GM23338 (cell line): ENCODE results near the gene CIAO3. TPM values are rescaled to one million over a fixed set of nuclear protein-coding genes. Genes with fewer than 3 reads are reported as not detected.

Experiments used
- ATAC-seq: fragments of 200-7000 bp; cut with Tn5 transposase; 3 replicates; pipeline ENCODE4 v1.9.1; 2020
- DNase-seq: peaks from one replicate; pipeline ENCODE4 v3.0.0-alpha.2; 2015; ENCODE audit warnings: low spot score
- H2AFZ ChIP-seq: fragments of 200-600 bp; sonication (generic); 2 replicates; pipeline ENCODE4 v1.8.0; 2016; ENCODE audit warnings: antibody characterized with exemption, mild to moderate bottlenecking, moderate library complexity
- H3F3A ChIP-seq: fragments of 200-600 bp; sonication (generic); replicated peaks from 2 replicates; pipeline ENCODE4 v1.8.0; 2017; ENCODE audit warnings: antibody characterized with exemption, mixed run types, low read depth
- H3K27ac ChIP-seq: fragments of 200-600 bp; sonication (generic); 2 replicates; pipeline ENCODE4 v1.6.1; 2016; ENCODE audit warnings: low read depth
- H3K27me3 ChIP-seq: fragments of 200-600 bp; sonication (generic); 2 replicates; pipeline ENCODE4 v1.8.0; 2016; ENCODE audit warnings: mild to moderate bottlenecking, mixed run types, moderate library complexity; ENCODE audit not compliant: insufficient read depth
- H3K36me3 ChIP-seq: fragments of 200-600 bp; sonication (generic); 2 replicates; pipeline ENCODE4 v1.8.0; 2016; ENCODE audit warnings: mild to moderate bottlenecking; ENCODE audit not compliant: insufficient read depth
- H3K4me1 ChIP-seq: fragments of 200-600 bp; sonication (generic); 2 replicates; pipeline ENCODE4 v1.8.0; 2016; ENCODE audit warnings: mild to moderate bottlenecking, moderate library complexity; ENCODE audit not compliant: insufficient read depth
- H3K4me2 ChIP-seq: fragments of 200-600 bp; sonication (generic); 2 replicates; pipeline ENCODE4 v1.7.1; 2017; ENCODE audit warnings: mixed run types
- H3K4me3 ChIP-seq: fragments of 200-600 bp; sonication (generic); 2 replicates; pipeline ENCODE4 v1.6.1; 2016; ENCODE audit warnings: mixed run types
- H3K79me2 ChIP-seq: fragments of 200-600 bp; sonication (generic); replicated peaks from 2 replicates; pipeline ENCODE4 v1.8.0; 2017; ENCODE audit warnings: mild to moderate bottlenecking; ENCODE audit not compliant: insufficient read depth
- H3K9me2 ChIP-seq: fragments of 200-600 bp; sonication (generic); 2 replicates; pipeline ENCODE4 v1.8.0; 2017; ENCODE audit not compliant: insufficient read depth
- H4K20me1 ChIP-seq: fragments of 200-600 bp; sonication (generic); replicated peaks from 2 replicates; pipeline ENCODE4 v1.8.0; 2017; ENCODE audit warnings: mild to moderate bottlenecking; ENCODE audit not compliant: insufficient read depth
- H3K27ac Mint-ChIP-seq: 2 replicates; pipeline ENCODE4 v1.8.0; 2020; ENCODE audit warnings: inconsistent platforms, mild to moderate bottlenecking, moderate library complexity, mixed read lengths
- H3K27me3 Mint-ChIP-seq: 3 replicates; pipeline ENCODE4 v1.8.0; 2022; ENCODE audit warnings: low read depth, mild to moderate bottlenecking, moderate library complexity, mixed read lengths, inconsistent platforms; ENCODE audit not compliant: insufficient read depth, poor library complexity
- H3K36me3 Mint-ChIP-seq: 3 replicates; pipeline ENCODE4 v1.8.0; 2021; ENCODE audit warnings: low read depth, mild to moderate bottlenecking, inconsistent platforms, moderate library complexity, mixed read lengths
- H3K4me1 Mint-ChIP-seq: 3 replicates; pipeline ENCODE4 v1.8.0; 2020; ENCODE audit warnings: mild to moderate bottlenecking, inconsistent platforms, mixed read lengths
- H3K4me3 Mint-ChIP-seq: 3 replicates; pipeline ENCODE4 v1.8.0; 2021; ENCODE audit warnings: moderate library complexity, mild to moderate bottlenecking, inconsistent platforms, mixed read lengths
- H3K9me3 Mint-ChIP-seq: 3 replicates; pipeline ENCODE4 v1.8.0; 2020; ENCODE audit warnings: moderate library complexity, mild to moderate bottlenecking, inconsistent platforms, mixed read lengths
- CREB1 ChIP-seq: fragments of 250-450 bp; sonication (Bioruptor Pico); IDR thresholded peaks from 2 replicates; pipeline ENCODE4 v1.5.0; 2020; ENCODE audit warnings: low read depth, mild to moderate bottlenecking, moderate library complexity
- CTCF ChIP-seq, 2 experiments: fragments of 200-600 bp in 1 of 2; sonication (generic) in 1 of 2; conservative IDR thresholded peaks; 2 replicates each; pipeline versions ENCODE4 v1.5.1 to v1.6.1; 2016 to 2017; ENCODE audit warnings: antibody characterized with exemption in 2 of 2, low read depth in 2 of 2, mild to moderate bottlenecking in 2 of 2, moderate library complexity in 1 of 2
- NANOG ChIP-seq: IDR thresholded peaks from 2 replicates; pipeline ENCODE4 v1.6.1; 2016; ENCODE audit warnings: antibody characterized with exemption, borderline replicate concordance
- POLR2AphosphoS5 ChIP-seq: IDR thresholded peaks from 2 replicates; pipeline ENCODE4 v1.6.1; 2016; ENCODE audit warnings: antibody characterized with exemption, low read depth
- STAT1 ChIP-seq: IDR thresholded peaks from one replicate; pipeline ENCODE4 v1.6.1; 2016; ENCODE audit warnings: antibody characterized with exemption; ENCODE audit not compliant: unreplicated experiment
- ZNF114 ChIP-seq: fragments of 250-450 bp; sonication (Bioruptor Pico); IDR thresholded peaks from 2 replicates; pipeline ENCODE4 v1.5.0; 2020; ENCODE audit warnings: mild to moderate bottlenecking, moderate library complexity
- polyA plus RNA-seq: library from polyadenylated mRNA; unstranded; fragments of >200 nt; fragmentation: Nextera tagmentation; extraction: Ambion mirVana; gene quantifications from 2 replicates; pipeline ENCODE4 v1.2.1, GENCODE V29; 2016
- total RNA-seq: library from RNA; depleted of rRNA; stranded (reverse); fragments of >200 nt; shearing (Covaris generic); gene quantifications from 2 replicates; pipeline ENCODE4 v1.2.3, GENCODE V29; 2014
- TF ChIP-seq, protein P1 (sequence below): IDR thresholded peaks from one replicate; pipeline ENCODE4 v1.6.1; 2018; ENCODE audit warnings: antibody characterized with exemption; ENCODE audit not compliant: unreplicated experiment
- TF ChIP-seq, protein P2 (sequence below): IDR thresholded peaks from 2 replicates; pipeline ENCODE4 v1.6.1; 2016; ENCODE audit warnings: antibody characterized with exemption

Gene CIAO3
- total and polyA plus RNA-seq, 2 experiments from 2014 or later: 13.0 to 42.3 TPM

GRCh38 chr16:689175-689897 is 51.5 kb downstream of the CIAO3 start (continued):
- TF ChIP-seq, protein P1, sequence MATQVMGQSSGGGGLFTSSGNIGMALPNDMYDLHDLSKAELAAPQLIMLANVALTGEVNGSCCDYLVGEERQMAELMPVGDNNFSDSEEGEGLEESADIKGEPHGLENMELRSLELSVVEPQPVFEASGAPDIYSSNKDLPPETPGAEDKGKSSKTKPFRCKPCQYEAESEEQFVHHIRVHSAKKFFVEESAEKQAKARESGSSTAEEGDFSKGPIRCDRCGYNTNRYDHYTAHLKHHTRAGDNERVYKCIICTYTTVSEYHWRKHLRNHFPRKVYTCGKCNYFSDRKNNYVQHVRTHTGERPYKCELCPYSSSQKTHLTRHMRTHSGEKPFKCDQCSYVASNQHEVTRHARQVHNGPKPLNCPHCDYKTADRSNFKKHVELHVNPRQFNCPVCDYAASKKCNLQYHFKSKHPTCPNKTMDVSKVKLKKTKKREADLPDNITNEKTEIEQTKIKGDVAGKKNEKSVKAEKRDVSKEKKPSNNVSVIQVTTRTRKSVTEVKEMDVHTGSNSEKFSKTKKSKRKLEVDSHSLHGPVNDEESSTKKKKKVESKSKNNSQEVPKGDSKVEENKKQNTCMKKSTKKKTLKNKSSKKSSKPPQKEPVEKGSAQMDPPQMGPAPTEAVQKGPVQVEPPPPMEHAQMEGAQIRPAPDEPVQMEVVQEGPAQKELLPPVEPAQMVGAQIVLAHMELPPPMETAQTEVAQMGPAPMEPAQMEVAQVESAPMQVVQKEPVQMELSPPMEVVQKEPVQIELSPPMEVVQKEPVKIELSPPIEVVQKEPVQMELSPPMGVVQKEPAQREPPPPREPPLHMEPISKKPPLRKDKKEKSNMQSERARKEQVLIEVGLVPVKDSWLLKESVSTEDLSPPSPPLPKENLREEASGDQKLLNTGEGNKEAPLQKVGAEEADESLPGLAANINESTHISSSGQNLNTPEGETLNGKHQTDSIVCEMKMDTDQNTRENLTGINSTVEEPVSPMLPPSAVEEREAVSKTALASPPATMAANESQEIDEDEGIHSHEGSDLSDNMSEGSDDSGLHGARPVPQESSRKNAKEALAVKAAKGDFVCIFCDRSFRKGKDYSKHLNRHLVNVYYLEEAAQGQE: no peak
- TF ChIP-seq NANOG (no peak), ZNF114 (CRISPR knock-in tag) (no peak), CTCF (conservative IDR thresholded peaks at IDR 0.05; ENCODE audit: low read depth in 2 of 2) (no peak), CREB1 (CRISPR knock-in tag) (no peak), POLR2AphosphoS5 (no peak), STAT1 (no peak)
- TF ChIP-seq, protein P2, sequence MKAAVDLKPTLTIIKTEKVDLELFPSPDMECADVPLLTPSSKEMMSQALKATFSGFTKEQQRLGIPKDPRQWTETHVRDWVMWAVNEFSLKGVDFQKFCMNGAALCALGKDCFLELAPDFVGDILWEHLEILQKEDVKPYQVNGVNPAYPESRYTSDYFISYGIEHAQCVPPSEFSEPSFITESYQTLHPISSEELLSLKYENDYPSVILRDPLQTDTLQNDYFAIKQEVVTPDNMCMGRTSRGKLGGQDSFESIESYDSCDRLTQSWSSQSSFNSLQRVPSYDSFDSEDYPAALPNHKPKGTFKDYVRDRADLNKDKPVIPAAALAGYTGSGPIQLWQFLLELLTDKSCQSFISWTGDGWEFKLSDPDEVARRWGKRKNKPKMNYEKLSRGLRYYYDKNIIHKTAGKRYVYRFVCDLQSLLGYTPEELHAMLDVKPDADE: no peak

GRCh38 chr16:687499-687898 is 53.3 kb downstream of the CIAO3 start:
- peaks cover 20% of the 10 kb centered on the region for H3K27me3 Mint-ChIP-seq
- no peak overlapping the region for H3K4me3 ChIP-seq
- H3K4me1 ChIP-seq: peaks cover 5% of the 10 kb centered on the region; the same call in 1 of the 2 replicates
- no peak overlapping the region for H3K27ac ChIP-seq
- H3K36me3 ChIP-seq: no peaks in the 10 kb centered on the region; the same call in 1 of the 2 replicates
- H3K4me3 Mint-ChIP-seq: no peak overlapping the region
- peaks cover 18% of the 10 kb centered on the region for H3K36me3 Mint-ChIP-seq
- H3K79me2 ChIP-seq: no peaks in the 10 kb centered on the region; the same call in 1 of the 2 replicates
- DNase-seq: no peak
- 0 out of 2 replicates have a peak, but pooled peaks cover 1% of the 10 kb centered on the region for H4K20me1 ChIP-seq
- H3K9me2 ChIP-seq: no peaks in the 10 kb centered on the region
- H3K9me3 Mint-ChIP-seq: no peaks in the 10 kb centered on the region; the same call in 1 of the 3 replicates
- no peak overlapping the region for H3K27ac Mint-ChIP-seq
- H2AFZ ChIP-seq: no peak overlapping the region
- peaks cover 10% of the 10 kb centered on the region; the same call in 1 of the 2 replicates for H3F3A ChIP-seq
- H3K4me1 Mint-ChIP-seq: peaks cover 2% of the 10 kb centered on the region; the same call in 2 of the 3 replicates
- H3K27me3 ChIP-seq: peaks cover 19% of the 10 kb centered on the region
- no peak overlapping the region for H3K4me2 ChIP-seq
- no peak for ATAC-seq
- no peak for TF ChIP-seq CTCF (conservative IDR thresholded peaks at IDR 0.05; ENCODE audit: low read depth in 2 of 2)
- TF ChIP-seq NANOG: no peak
